ENCODE measurements around the gene RNF207.

Gene RNF207

GRCh38 chr1:6175411-6175828 lies 30.5 kb upstream of the RNF207 start:
- DNase-seq: no peak

GRCh38 chr1:6176779-6177178 lies 29.1 kb upstream of the RNF207 start:
- no peak for DNase-seq

GRCh38 chr1:6177681-6178380 lies 28.1 kb upstream of the RNF207 start:
- no peak for DNase-seq

- DNase-seq: no peak
Observed at GRCh38 chr1:6178751-6179563, 27.0 kb upstream of the RNF207 start.

GRCh38 chr1:6179564-6180175 lies 26.2 kb upstream of the RNF207 start:
- no peak for DNase-seq

GRCh38 chr1:6180268-6180706 lies 25.6 kb upstream of the RNF207 start, which contains the start of gene CHD5:
TSS of gene CHD5 (minus strand) at chr1:6180321. CDS start at chr1:6180023, 298 bp downstream.
- DNase-seq: no peak

- DNase-seq: no peak
Observed at GRCh38 chr1:6180707-6181311, 25.1 kb upstream of the RNF207 start.

GRCh38 chr1:6181347-6181770 lies 24.6 kb upstream of the RNF207 start:
- DNase-seq: no peak

- no peak for DNase-seq
Observed at GRCh38 chr1:6183520-6183989, 22.4 kb upstream of the RNF207 start.

GRCh38 chr1:6184083-6184783 lies 21.7 kb upstream of the RNF207 start:
- DNase-seq: no peak

GRCh38 chr1:6185151-6185550 lies 20.8 kb upstream of the RNF207 start:
- no peak for DNase-seq

GRCh38 chr1:6185635-6186382 lies 20.1 kb upstream of the RNF207 start:
- no peak for DNase-seq

GRCh38 chr1:6188466-6188865 lies 17.5 kb upstream of the RNF207 start:
- DNase-seq: no peak

- no peak for DNase-seq
Observed at GRCh38 chr1:6191968-6192367, 14.0 kb upstream of the RNF207 start.

GRCh38 chr1:6197746-6198427 lies 8.0 kb upstream of the RNF207 start:
- DNase-seq: no peak

- DNase-seq: no peak
Observed at GRCh38 chr1:6198646-6199297, 7.1 kb upstream of the RNF207 start.

- peak; percentile 96 for DNase-seq
Observed at GRCh38 chr1:6199298-6200187, 6.4 kb upstream of the RNF207 start, which contains the start of gene RPL22. TSS of gene RPL22 (minus strand) at chr1:6199595. CDS start at chr1:6199573, 22 bp downstream.

- no peak for DNase-seq
Observed at GRCh38 chr1:6200188-6200809, 5.6 kb upstream of the RNF207 start.

- no peak for DNase-seq
Observed at GRCh38 chr1:6202256-6202655, 3.7 kb upstream of the RNF207 start.
